T-helper 17 cell (primary cell): ENCODE data around the gene ABCB10. TPM values are rescaled to one million over a fixed set of nuclear protein-coding genes. Genes with fewer than 3 reads are reported as not detected.

ENCODE experiments used
- ATAC-seq: fragments of 150-1000 bp; cut with Tn5 transposase; 2 replicates; pipeline ENCODE4 v1.10.0; 2021; ENCODE audit warnings: mild to moderate bottlenecking, moderate library complexity
- DNase-seq, 3 donors: peaks; one replicate each; pipeline versions ENCODE4 v3.0.0 to v3.0.0-alpha.2; 2020 to 2021
- H3K9me3 ChIP-seq: one replicate; pipeline ENCODE4 v1.7.0; 2013; ENCODE audit warnings: low read length, mild to moderate bottlenecking; ENCODE audit not compliant: control insufficient read depth, poor library complexity, severe bottlenecking
- H3K27ac Mint-ChIP-seq: one replicate; pipeline ENCODE4 v1.8.0; 2022; ENCODE audit warnings: mild to moderate bottlenecking, moderate library complexity, mixed read lengths
- H3K27me3 Mint-ChIP-seq: one replicate; pipeline ENCODE4 v1.8.0; 2022; ENCODE audit warnings: mixed read lengths
- H3K36me3 Mint-ChIP-seq: one replicate; pipeline ENCODE4 v1.8.0; 2022; ENCODE audit warnings: low read depth, mixed read lengths
- H3K4me1 Mint-ChIP-seq: one replicate; pipeline ENCODE4 v1.8.0; 2022; ENCODE audit warnings: mild to moderate bottlenecking, mixed read lengths
- H3K4me3 Mint-ChIP-seq: one replicate; pipeline ENCODE4 v1.8.0; 2022; ENCODE audit warnings: mild to moderate bottlenecking, moderate library complexity, mixed read lengths
- total RNA-seq, 4 donors: library from RNA in 2 of 4; stranded (reverse) in 2 of 4; gene quantifications; one replicate each; pipeline ENCODE4 v1.2.3 and lab custom pipeline; 2022 to 2026

The ABCB10 gene
- total RNA-seq, 2 donors from 2014 or later: 12.9 to 19.2 TPM

- ATAC-seq (no peak), DNase-seq (no peak)
- H3K9me3 ChIP-seq: no peaks in the 10 kb centered on the region
- no peak overlapping the region for H3K27ac Mint-ChIP-seq
- H3K4me1 Mint-ChIP-seq: peaks cover 6% of the 10 kb centered on the region
- H3K36me3 Mint-ChIP-seq: peaks cover 18% of the 10 kb centered on the region
- H3K4me3 Mint-ChIP-seq: no peak overlapping the region
- no peaks in the 10 kb centered on the region for H3K27me3 Mint-ChIP-seq
These were observed 88.0 kb downstream of the ABCB10 start for GRCh38 chr1:229470406-229471043.

- H3K27ac Mint-ChIP-seq: no peak overlapping the region
- DNase-seq: no peak
- H3K4me3 Mint-ChIP-seq: no peak overlapping the region
- H3K27me3 Mint-ChIP-seq: no peaks in the 10 kb centered on the region
- no peak for ATAC-seq
- no peaks in the 10 kb centered on the region for H3K9me3 ChIP-seq
- H3K36me3 Mint-ChIP-seq: peaks cover 13% of the 10 kb centered on the region
- peaks cover 6% of the 10 kb centered on the region for H3K4me1 Mint-ChIP-seq
These were observed 91.6 kb downstream of the ABCB10 start for GRCh38 chr1:229466887-229467286.

Other genes starting within 250 kb of the ABCB10 start
- gene CCSAP, start 215.7 kb downstream of the ABCB10 start, total RNA-seq: 10 to 100 TPM; 29.0 to 33.1 TPM
- gene ACTA1, start 124.6 kb downstream of the ABCB10 start, total RNA-seq: not detected
- gene NUP133, start 50.4 kb downstream of the ABCB10 start, total RNA-seq: 10 to 100 TPM; 26.0 to 35.9 TPM
- 10 to 100 TPM; 24.2 to 34.2 TPM for gene TAF5L, start 67.4 kb upstream of the ABCB10 start, total RNA-seq
- gene URB2, start 67.5 kb upstream of the ABCB10 start, total RNA-seq: 10 to 100 TPM in 1 of 2 donors, 1 to 10 TPM in 1; 8.2 to 10.7 TPM